D721Med (cell line): ENCODE results near the gene GPBP1L1.
A peak's percentile ranks its signal among the peaks of the same experiment; 100 is the strongest.
"Not testable (repeated sequence)": the region's sequence is repeated elsewhere in the genome, so short reads cannot be mapped to it uniquely, and the experiment has no call there.

Experiments used
- DNase-seq: peaks from one replicate; pipeline ENCODE4 v3.0.0; 2011; ENCODE audit warnings: low spot score; ENCODE audit not compliant: insufficient read length
- FAIRE-seq: peaks from 2 replicates; lab custom pipeline; 2011; peaks lifted over from hg19 to GRCh38; lab: Jason Lieb, UNC
- CTCF ChIP-seq: IDR thresholded peaks from 2 replicates; pipeline ENCODE4 v1.5.1; 2012; ENCODE audit warnings: mild to moderate bottlenecking, control low read depth; ENCODE audit not compliant: insufficient read depth; ENCODE audit errors: missing control alignments

GPBP1L1 gene

GRCh38 chr1:45718289-45718688, 32.0 kb upstream of the GPBP1L1 start:
- TF ChIP-seq CTCF: no peak
- DNase-seq (no peak), FAIRE-seq (no peak)

- not testable (repeated sequence) for DNase-seq, FAIRE-seq
Observed at GRCh38 chr1:45717386-45717785, 31.1 kb upstream of the GPBP1L1 start.

DNA sequence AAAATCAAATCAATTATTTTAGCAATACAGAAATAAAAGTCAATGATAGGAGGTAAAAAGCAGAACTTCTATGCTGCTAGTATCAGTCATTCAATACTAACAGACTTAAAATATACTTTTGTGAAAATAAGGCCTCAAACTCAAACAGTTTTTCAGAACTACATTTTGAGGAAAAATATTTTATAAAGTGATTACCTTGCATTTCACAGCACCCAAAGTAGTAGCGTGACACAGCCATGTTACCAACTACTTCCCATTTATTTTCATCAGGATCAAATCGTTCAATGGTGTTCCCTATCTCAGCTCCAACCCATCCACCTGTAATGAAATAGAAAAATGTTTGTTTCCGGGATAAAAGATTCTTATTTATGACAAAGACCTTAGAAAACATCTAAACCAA, 30.4 kb upstream of the GPBP1L1 start:
- no peak for FAIRE-seq
- no peak for TF ChIP-seq CTCF
- no peak for DNase-seq

DNA sequence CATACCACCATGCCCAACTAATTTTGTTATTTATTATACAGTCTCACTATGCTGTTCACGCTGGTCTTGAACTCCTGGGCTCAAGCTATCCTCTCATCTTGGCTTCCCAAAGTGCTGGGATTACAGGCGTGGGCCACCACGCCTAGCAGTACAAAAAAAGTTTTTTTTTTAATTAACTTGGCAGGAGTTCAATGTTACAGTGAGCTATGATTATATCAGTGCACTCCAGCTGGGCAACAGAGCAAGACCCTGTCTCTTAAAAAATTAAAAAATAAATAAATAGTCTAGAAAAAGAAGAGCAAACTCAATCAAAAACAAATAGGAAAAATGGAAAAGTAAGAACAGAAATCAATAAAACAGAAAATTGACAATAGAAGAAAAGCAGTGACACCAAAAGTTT, 27.4 kb upstream of the GPBP1L1 start:
- FAIRE-seq: no peak
- DNase-seq: no peak
- no peak for TF ChIP-seq CTCF

GRCh38 chr1:45704637-45705036, 18.3 kb upstream of the GPBP1L1 start:
- TF ChIP-seq CTCF: no peak
- DNase-seq (no peak), FAIRE-seq (no peak)

DNA sequence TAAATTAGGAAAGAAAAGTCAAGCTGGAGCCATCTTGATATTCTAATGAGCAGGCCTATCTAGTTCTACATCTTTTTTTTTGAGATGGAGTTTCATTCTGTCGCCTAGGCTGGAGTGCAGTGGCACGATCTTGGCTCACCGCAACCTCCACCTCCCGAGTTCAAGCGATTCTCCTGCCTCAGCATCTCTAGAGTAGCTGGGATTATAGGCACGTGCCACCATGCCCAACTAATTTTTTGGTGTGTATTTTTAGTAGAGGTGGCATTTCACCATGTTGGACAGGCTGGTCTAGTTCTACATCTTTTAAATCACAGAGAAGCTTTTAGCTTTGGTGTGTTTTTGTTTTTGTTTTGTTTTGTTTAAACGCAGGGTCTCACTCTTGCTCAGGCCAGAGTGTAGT, 8.5 kb upstream of the GPBP1L1 start:
- DNase-seq (no peak), FAIRE-seq (no peak)
- no peak for TF ChIP-seq CTCF

- not testable (repeated sequence) for DNase-seq, FAIRE-seq
Observed at GRCh38 chr1:45693811-45694210, 7.5 kb upstream of the GPBP1L1 start.

DNA sequence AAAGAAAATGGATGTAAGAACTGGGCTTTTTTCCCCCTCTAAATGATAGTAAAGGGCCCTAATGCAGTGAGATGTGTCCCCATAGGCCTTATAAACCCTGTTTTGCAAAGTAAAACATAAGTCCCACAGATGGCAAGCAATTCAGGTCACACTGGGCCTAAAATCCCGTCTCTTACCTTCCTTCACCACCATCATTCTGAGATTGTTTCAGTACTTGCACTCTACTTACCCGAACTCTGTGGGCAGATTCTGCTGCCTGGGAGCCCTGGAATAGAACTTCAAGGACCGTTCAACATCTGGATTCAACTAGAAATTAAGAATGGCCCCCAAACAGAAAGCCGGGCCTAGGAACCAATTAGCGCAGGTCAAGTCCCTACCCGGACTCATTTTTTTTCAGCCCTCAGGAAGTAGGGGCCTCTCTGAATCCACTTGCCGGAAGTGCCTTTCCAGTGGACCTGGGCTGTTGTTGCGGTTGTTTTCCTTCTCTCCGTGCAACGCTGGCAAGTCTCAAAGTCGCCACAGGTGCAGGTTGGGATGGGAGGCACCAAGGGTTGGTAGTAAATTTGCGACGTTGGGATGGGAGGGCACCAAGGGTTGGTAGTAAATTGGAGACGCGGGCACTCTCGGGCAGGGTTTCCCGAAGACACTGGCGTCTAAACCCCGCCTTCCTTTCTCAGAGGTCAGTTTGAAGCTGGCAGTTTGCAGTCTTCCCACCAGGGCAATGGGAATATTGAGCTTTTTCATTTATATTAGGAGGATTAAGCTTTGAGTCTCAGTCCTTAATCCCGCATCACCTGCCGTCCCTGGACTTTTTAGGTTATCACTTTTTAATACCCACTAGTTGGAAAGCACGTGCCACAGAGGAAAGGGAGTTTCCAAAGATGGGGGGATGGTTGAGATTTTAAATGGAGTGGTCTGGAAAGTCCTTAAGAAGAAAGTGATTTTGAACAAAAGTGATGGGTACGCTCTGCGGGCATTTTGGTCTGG, 1.7 kb upstream of the GPBP1L1 start, which contains the start of gene TMEM69:
Gene TMEM69, plus strand, starts transcription at position 428 of the 987 bp plus-strand sequence. CDS start 2,888 bp downstream, outside the sequence.
- no peak for FAIRE-seq
- no peak for TF ChIP-seq CTCF
- DNase-seq: peak; percentile 45
